Measurements from ENCODE around the gene RAB40AL. TPM values are rescaled to one million over a fixed set of nuclear protein-coding genes. Genes with fewer than 3 reads are reported as not detected.
"Not testable (repeated sequence)": the region's sequence is repeated elsewhere in the genome, so short reads cannot be mapped to it uniquely, and the experiment has no call there.

Gene RAB40AL
- total and polyA plus RNA-seq, 10 donors: 0.09 to 2.0 (median 1.7) TPM; not detected in 2

- 0 to 64% (median 37%) methylated on average over 1 of the region's 1 CpG for WGBS, 5 donors
- TF ChIP-seq CTCF (IDR thresholded peaks at IDR 0.05 in 8 of 11, conservative IDR thresholded peaks at IDR 0.05 in 3 of 11): no peak
- no peak for TF ChIP-seq POLR2A (IDR thresholded peaks at IDR 0.05)
- no peak for TF ChIP-seq POLR2AphosphoS5 (IDR thresholded peaks at IDR 0.05)
- H3K36me3 ChIP-seq: no peaks in the 10 kb centered on the region
- DNase-seq: no peak
- peaks cover 4 to 20% (median 17%) of the 10 kb centered on the region in 8 donors for H3K9me3 ChIP-seq
- H3K4me1 ChIP-seq: no peaks in the 10 kb centered on the region
- H3K27me3 ChIP-seq (replicated peaks in 1 of 7): peaks cover 0 to 9% (median 0%) of the 10 kb centered on the region in 7 donors
- no peak overlapping the region for H3K27ac ChIP-seq
- H3K4me3 ChIP-seq: no peak overlapping the region
- intact Hi-C loops (cut with DNase I; ENCODE audit: low total_unique reads): no loop called here
Measured at GRCh38 chrX:102964940-102965339, 27.9 kb downstream of the RAB40AL start.

- TF ChIP-seq CTCF (IDR thresholded peaks at IDR 0.05 in 8 of 11, conservative IDR thresholded peaks at IDR 0.05 in 3 of 11): no peak
- no peak for TF ChIP-seq POLR2AphosphoS5 (IDR thresholded peaks at IDR 0.05)
- no peak for TF ChIP-seq POLR2A (IDR thresholded peaks at IDR 0.05)
- no peak overlapping the region for H3K4me3 ChIP-seq
- H3K4me1 ChIP-seq: no peaks in the 10 kb centered on the region
- H3K9me3 ChIP-seq: peaks cover 13 to 37% (median 35%) of the 10 kb centered on the region in 8 donors
- intact Hi-C loops (cut with DNase I; ENCODE audit: low total_unique reads): no loop called here
- H3K27me3 ChIP-seq (replicated peaks in 1 of 7): peaks cover 0 to 4% (median 0%) of the 10 kb centered on the region in 7 donors
- DNase-seq: no peak
- H3K36me3 ChIP-seq: no peaks in the 10 kb centered on the region
- WGBS, 5 donors: 86 to 96% (median 95%) methylated on average over 3 of the region's 3 CpGs
- no peak overlapping the region for H3K27ac ChIP-seq
Measured at GRCh38 chrX:102966701-102967100, 29.6 kb downstream of the RAB40AL start.

- intact Hi-C loops (cut with DNase I; ENCODE audit: low total_unique reads): no loop called here
- Histone ChIP-seq H3K36me3 (no peaks in the 10 kb centered on the region), H3K4me1 (no peaks in the 10 kb centered on the region), H3K4me3 (no peak overlapping the region), H3K27me3 (replicated peaks in 1 of 7) (peaks cover 0 to 4% (median 0%) of the 10 kb centered on the region in 7 donors), H3K27ac (no peak overlapping the region), H3K9me3 (peaks cover 13 to 50% (median 47%) of the 10 kb centered on the region in 8 donors)
- DNase-seq: no peak
- 83 to 99% (median 95%) methylated on average over 2 of the region's 2 CpGs for WGBS, 5 donors
- no peak for TF ChIP-seq POLR2A (IDR thresholded peaks at IDR 0.05)
- no peak for TF ChIP-seq POLR2AphosphoS5 (IDR thresholded peaks at IDR 0.05)
- no peak for TF ChIP-seq CTCF (IDR thresholded peaks at IDR 0.05 in 8 of 11, conservative IDR thresholded peaks at IDR 0.05 in 3 of 11)
Measured at GRCh38 chrX:102968216-102968615, 31.1 kb downstream of the RAB40AL start.

DNA sequence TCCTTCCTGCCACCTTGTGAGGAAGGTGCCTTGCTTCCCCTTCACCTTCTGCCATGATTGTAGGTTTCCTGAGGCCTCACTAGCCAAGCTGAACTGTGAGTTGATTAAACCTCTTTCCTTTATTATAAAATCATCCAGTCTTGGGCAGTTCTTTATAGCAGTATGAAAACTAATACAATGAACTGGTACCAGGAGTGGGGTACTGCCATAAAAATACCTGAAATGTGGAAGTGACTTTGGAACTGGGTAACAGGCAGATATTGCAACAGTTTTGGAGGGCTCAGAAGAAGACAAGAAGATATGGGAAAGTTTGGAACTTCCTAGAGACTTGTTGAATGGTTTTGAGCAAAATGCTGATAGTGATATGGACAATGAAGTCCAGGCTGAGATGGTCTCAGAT lies 34.5 kb downstream of the RAB40AL start:
- intact Hi-C loops (cut with DNase I; ENCODE audit: low total_unique reads); H3K27ac ChIP-seq; H3K4me3 ChIP-seq; H3K27me3 ChIP-seq (replicated peaks in 1 of 7); H3K36me3 ChIP-seq; H3K4me1 ChIP-seq; DNase-seq: not testable (repeated sequence)
- peaks cover 13 to 50% (median 47%) of the 10 kb centered on the region in 8 donors for H3K9me3 ChIP-seq

DNA sequence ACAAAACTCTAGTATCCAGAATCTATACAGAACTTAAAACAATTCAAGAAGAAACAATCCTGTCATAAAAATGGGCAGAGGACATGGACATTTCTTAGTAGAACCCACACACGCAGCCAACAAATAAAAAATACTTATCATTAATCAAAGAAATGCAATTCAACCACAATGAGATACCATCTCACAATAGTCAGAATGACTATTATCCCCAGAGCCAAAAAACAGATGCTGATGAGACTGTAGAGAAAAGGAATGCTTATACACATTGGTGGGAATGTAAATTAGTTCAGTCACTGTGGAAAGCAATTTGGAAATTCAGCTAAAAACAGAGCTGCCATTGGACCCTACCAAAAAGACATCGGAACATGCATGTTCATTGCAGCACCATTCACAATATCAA lies 37.9 kb downstream of the RAB40AL start:
- DNase-seq: no peak
- no peaks in the 10 kb centered on the region for H3K27me3 ChIP-seq (replicated peaks in 1 of 7)
- H3K4me1 ChIP-seq: no peaks in the 10 kb centered on the region
- H3K27ac ChIP-seq: no peak overlapping the region
- WGBS, 5 donors: 79 to 98% (median 86%) methylated on average over 2 of the region's 2 CpGs
- TF ChIP-seq CTCF (IDR thresholded peaks at IDR 0.05 in 8 of 11, conservative IDR thresholded peaks at IDR 0.05 in 3 of 11) (no peak), POLR2A (IDR thresholded peaks at IDR 0.05) (no peak), POLR2AphosphoS5 (IDR thresholded peaks at IDR 0.05) (no peak)
- H3K9me3 ChIP-seq: peaks cover 8 to 33% (median 28%) of the 10 kb centered on the region in 8 donors
- H3K4me3 ChIP-seq: no peak overlapping the region
- no peaks in the 10 kb centered on the region for H3K36me3 ChIP-seq
- intact Hi-C loops (cut with DNase I; ENCODE audit: low total_unique reads): no loop called here
